ENCODE results near the gene MYCT1.
"Not testable (repeated sequence)": the region's sequence is repeated elsewhere in the genome, so short reads cannot be mapped to it uniquely, and the experiment has no call there.

MYCT1 gene

DNA sequence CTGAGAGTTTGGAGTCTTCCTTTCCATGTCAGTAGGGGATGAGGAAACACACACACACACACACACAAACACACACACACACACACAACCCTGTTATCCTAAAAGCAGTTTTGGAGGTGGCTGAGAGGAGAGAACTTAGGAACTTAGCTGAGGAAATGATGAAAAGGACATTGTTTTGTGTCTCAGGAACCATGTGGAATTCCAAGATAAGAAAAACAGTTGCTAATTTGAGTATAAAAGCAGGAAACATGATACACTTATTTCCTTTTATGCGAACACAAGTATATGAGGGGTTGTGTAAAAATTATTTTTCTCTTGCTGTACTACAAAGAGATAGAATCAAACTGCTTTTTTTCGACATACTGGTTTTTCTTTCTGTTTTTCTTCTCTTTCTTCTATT, at the start of gene MYCT1:
TSS of gene MYCT1 (plus strand) at position 264 of the 400 bp plus-strand sequence. CDS start at position 270, 6 bp downstream.
- DNase-seq, result no peak

DNA sequence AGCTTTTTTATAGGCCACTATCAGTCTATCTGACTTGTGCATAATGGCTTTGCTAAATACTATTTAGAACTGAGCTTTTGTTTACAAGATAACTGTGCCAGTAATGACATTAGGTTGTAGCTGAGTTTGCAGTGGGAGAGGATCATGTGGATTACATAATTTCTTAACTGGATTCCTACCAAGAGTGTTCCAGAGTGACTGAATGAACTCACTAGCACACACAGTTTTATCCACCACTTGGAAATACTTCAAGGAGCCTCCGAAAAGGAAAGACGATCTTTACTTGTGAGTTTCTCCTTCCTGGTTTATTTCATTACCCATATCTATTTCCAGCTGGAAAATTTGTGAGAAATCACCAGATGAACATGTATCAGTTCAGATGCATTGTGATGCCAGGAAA, 49.6 kb upstream of the MYCT1 start:
- DNase-seq, result no peak

GRCh38 chr6:152651986-152652385, 45.7 kb upstream of the MYCT1 start:
- DNase-seq, result no peak

DNA sequence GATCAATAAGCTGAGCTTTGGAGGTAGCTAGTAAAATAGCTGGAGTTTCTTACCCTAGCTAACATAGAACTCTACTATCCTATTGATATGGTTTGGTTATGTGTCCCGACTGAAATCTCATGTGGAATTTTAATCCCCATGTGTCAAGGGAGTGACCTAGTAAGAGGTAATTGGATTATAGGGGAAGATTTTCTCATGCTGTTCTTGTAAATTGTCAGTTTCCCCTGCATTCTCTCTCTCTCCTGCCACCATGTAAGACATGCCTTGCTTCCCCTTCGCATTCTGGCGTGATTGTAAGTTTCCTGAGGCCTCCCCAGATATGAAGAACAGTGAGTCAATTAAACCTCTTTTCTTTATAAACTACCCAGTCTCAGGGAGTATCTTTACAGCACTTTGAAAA, 35.9 kb upstream of the MYCT1 start:
- DNase-seq, result no peak

- DNase-seq, result peak in 1 of 3 experiments; percentile 50
Observed at GRCh38 chr6:152669895-152670294, 27.8 kb upstream of the MYCT1 start.

GRCh38 chr6:152671171-152671570, 26.5 kb upstream of the MYCT1 start:
- no peak for DNase-seq

DNA sequence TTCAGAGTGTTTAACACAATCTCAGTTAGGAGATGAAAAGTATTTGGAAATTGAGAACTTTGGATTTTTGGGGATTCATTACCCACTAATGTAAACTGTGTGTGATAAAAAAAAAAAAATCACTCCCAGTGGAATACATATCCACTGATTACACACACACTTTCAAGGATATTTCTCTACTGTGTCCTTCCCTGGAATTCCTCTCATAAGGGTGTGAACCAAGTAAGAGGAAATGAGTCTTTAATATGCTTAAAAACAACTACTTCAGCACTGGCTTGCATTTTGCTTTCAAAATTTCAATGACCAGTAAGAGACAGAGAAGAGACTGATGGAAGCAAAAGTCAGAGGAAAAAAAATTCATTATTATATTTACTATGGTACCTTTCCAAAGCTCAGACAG, 24.5 kb upstream of the MYCT1 start:
- no peak for DNase-seq

DNA sequence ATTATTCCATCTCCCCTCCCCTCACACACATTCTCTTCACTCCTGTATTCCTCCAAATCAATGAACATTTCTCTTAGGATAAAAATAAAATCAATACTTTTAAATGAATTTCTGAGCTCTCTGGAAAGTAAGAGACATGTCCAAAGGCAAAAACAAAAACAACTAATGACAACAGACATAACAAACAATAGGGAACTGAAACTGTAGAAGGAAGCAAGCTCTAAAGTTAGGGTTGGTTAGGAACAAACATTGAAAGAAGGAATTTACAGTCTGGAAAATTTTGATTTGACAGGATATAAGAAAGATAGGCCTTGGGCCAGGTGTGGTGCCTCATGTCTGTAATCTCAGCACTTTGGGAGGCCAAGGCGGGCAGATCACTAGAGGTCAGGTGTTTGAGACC, 17.5 kb upstream of the MYCT1 start:
- DNase-seq, result no peak

DNA sequence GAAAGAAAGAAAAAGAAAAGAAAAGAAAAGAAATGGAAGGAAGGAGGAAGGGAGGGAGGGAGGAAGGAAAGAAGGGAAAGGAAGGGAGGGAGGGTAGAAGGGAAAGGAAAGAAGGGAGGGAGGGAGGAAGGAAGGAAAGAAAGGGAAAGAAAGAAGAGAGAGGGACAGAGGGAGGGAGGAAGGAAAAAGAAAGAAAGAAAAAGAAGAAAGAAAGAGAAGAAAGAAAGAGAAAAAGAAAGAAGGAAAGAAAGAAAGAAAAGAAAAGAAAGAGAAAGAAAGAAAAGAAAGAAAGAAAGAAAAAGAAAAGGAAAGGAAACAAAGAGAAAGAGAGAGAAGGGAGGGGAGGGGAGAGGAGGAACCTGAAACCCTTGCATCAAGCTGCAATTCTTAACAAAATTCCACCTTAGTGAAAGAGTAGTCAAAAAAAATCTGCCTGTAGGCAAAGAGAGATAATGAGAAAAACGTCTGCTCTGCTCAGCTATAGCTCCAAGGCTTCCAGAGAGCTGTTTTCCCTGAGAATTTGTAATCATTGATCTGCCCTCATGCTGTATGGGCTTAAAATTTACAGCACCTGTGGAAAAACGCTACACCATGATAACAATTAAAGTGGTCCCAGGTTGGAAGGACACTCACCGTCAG, 16.7 kb upstream of the MYCT1 start:
- no peak for DNase-seq

DNA sequence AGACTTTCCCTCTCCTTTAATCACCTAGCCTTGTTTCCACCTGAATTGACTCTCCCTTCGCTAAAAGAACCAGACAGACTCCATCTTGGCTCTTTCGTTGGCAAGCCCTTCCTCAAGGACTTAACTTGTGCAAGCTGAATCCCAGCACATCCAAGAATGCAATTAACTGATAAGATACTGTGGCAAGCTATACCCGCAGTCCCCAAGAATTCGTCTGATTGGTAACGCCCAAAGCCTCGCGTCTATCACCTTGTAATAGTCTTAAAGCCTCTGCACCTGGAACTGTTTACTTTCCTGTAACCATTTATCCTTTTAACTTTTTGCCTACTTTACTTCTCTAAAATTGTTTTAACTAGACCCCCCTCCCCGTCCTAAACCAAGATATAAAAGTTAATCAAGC, 15.6 kb upstream of the MYCT1 start:
- DNase-seq, result no peak

DNA sequence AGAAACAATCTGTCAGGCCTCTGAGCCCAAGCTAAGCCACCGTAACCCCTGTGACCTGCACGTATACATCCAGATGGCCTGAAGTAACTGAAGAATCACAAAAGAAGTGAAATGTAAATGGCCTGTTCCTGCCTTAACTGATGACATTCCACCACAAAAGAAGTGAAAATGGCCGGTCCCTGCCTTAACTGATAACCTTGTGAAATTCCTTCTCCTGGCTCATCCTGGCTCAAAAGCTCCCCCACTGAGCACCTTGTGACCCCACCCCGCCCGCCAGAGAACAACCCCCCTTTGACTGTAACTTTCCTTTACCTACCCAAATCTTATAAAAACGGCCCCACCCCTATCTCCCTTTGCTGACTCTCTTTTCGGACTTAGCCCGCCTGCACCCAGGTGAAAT, 14.8 kb upstream of the MYCT1 start:
- not testable (repeated sequence) for DNase-seq

DNA sequence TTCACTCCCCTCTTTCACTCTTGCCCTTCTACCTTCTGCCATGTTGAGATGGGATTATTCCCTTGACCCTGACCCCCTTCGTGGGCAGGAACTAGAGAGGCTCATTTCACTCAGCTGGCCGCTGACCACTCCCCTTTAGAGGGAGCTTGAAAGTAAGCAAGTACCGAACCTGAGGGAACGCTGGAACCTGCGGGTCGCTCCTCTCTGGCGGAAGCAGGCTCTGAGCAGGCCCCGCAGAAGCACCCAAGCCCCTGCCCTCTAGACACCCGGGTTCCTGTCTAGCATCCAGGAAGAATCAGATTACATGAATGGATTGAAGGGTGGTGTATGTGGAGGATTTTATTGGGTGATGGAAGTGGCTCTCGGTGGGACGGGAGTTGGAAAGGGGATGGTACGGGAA, 11.9 kb upstream of the MYCT1 start:
- DNase-seq, result no peak

DNA sequence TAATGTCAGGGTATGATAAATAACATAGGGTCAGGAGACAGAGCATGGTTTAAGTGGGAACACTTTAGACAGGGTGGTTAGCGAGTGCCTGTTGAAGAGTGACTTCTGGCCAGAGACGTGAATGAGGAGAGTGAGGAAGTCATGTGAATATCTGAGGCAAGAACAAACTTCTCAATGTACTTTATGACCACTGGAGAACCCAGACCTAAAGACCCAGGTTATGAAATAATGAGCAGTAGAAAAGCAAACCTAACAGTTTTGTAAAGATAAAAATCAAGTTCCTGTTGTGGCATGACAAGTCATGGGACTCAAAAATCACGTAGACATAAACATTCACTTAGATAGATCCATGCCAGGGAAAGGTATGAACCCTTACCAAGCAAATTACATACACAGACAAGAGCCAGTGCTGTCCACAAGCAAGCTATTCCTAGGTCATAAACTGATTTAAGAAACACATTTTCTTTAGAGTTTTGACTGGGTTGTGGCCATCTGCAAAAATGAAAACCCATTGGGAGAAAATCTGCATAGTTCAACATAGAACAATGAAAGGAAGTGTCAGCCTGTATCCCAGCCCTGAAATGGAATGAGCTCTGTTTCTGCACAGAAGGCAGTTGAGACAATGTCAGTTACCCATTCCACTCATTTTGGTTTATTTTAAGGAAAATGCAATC, 2.2 kb upstream of the MYCT1 start:
- DNase-seq, result no peak

DNA sequence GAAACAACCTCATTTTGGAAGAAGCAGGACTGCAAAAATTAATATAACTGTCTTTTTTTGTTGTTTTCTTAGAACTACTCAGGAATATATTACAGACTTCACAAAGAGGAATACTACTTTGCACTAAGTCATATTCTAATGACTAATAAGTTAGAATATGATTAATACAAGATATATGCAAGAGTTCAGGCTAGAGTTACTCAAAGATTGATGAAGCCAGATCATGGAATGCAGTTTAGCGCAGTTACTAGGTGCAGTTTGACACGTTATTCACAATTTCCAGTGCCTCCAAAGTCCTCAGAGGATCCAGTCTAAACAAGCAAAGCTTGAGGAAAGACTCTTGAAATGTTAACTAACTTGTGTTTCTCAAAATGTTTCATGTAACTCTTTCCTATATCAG, 1.2 kb upstream of the MYCT1 start:
- no peak for DNase-seq

DNA sequence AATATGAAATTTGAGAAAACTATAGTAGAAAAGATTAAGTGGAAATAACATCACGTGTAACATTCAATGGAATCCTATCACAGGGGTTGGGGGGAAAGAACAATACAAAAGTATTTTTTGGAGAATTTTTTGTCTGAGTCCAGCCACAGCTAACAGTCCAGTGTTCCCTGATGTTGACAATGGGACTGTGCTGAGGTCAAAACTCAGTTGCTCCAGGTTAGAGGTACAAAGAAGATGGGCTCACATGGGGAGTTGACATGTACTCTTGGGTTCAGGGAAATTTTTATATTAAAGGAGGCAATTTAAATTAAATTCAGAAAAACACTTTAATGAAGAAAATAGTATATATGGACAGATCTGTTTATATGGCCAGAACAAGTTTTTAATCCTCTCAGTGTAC, 995 bp downstream of the MYCT1 start:
- DNase-seq, result no peak

- no peak for DNase-seq
Observed at GRCh38 chr6:152700427-152700826, 2.7 kb downstream of the MYCT1 start.

- DNase-seq, result no peak
Observed at GRCh38 chr6:152701081-152701862, 3.6 kb downstream of the MYCT1 start.

- no peak for DNase-seq
Observed at GRCh38 chr6:152701863-152702401, 4.2 kb downstream of the MYCT1 start.

DNA sequence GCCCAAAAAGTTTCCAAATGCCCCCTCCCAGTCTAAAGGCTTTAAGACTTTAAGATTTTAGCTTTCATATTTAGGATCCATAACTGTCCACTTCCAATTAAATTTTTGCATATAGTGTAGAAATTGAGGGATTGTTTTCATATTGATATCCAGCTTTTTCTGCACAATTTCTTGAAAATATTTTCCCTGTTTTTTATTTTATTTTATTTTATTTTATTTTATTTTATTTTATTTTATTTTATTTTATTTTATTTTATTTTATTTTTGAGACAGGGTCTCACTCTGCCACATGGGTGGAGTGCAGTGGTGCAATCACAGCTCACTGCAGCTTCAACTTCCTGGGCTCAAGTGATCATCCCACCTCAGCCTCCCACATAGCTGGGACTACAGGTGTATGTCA, 6.1 kb downstream of the MYCT1 start:
- DNase-seq, result not testable (repeated sequence)

DNA sequence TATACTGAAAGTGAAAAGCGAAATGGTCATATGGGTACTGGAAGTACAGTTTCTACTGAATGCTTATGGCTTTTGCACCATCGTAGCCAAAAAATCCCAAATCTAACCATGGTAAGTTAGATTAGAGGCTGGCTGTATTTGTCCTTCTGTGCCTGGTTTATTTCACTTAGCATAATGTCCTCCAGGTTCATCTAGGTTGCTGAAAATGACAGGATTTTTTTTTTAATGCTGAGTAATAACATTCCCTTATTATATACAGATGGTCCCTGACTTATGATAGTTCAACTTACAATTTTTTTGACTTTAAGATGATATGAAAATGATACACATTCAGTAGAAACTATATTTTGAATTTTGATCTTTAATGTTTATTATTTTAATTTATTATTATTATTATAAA, 7.6 kb downstream of the MYCT1 start:
- no peak for DNase-seq

DNA sequence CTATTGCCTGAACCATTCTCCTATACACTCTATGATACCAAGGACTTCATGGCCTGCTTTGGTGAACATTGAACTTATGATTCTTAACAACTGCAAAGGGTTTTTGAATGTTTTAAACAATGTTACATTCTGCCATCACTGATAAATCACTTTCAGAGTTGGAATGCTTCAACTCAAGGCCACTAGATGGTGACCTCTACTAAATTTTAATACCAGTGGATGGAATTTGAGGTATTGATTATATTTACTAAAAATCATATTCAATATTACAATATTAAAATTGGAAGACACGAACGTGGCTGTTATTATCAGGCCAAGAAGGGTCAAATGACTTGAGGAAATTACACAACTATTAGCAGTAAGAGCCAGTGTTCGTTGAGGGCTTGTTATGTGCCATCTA, 18.6 kb downstream of the MYCT1 start:
- DNase-seq, result no peak

DNA sequence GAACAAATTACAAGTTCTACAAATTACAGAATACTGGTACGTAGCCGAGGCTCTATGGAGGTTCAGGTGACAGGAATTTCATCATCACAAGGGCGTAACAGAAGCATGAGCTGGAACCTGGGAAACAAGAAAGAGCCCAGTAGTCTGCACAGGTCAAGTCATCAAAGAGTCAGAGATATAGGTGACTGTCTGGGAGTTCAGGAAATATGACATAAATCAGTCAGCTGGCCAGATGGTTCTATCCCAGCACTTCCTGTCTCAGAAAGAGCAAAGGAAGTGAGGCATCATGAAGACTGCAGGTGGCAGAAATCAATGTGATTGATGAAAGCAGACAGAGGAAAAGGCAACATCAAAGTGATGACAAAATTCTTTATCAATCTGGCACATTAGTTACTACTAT, 23.3 kb downstream of the MYCT1 start:
- peak in 1 of 3 experiments; percentile 16 for DNase-seq

DNA sequence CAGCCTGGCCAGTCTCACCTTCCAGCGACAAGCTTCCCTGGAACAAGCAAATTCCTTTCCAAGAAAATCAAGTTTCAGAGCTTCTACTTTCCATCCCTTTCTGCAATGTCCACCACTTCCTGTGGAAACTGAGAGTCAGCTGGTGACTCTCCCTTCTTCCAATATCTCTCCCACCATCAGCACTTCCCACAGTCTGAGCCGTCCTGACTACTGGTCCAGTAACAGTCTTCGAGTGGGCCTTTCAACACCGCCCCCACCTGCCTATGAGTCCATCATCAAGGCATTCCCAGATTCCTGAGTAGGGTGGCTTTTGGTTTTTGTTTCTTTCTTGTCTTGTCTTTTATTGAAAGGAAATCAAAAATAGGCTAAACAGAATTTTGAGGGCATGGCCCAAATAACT, 24.3 kb downstream of the MYCT1 start:
- DNase-seq, result no peak

DNA sequence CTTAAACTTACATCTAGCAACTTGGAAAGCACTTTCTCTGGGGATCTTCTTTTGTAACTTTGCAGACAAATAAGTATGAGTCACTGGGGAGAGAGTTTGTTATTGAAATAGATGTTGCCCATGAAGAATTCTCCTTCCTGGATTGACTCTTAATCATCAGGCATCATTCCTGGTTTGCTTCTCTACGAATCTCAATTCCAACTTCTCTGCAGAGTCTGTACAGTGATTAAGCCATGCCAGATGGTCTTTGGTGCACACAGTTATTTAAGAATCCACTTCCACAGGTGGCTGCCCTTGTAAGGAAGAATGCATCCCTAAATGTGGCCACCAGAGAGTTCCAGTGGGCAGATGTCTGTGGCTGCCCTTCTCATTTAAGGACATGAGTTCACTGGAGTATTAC, 25.7 kb downstream of the MYCT1 start:
- no peak for DNase-seq

Measured in NCI-H1417 (cell line).